ENCODE measurements around the gene SCYGR6. TPM values are rescaled to one million over a fixed set of nuclear protein-coding genes. Genes with fewer than 3 reads are reported as not detected.
"Not testable (repeated sequence)": the region's sequence is repeated elsewhere in the genome, so short reads cannot be mapped to it uniquely, and the experiment has no call there.

The SCYGR6 gene
- total RNA-seq, 2 donors from 2014 or later, result not detected

- H3K36me3 Mint-ChIP-seq (ENCODE audit: insufficient read depth in 2 of 2); H3K27me3 Mint-ChIP-seq (ENCODE audit: low read depth); DNase-seq; H3K4me1 Mint-ChIP-seq (ENCODE audit: low read depth); ATAC-seq (replicated peaks in 1 of 2); H3K9me3 Mint-ChIP-seq; H3K4me3 Mint-ChIP-seq; H3K27ac Mint-ChIP-seq: not testable (repeated sequence)
Observed at GRCh38 chr2:227740705-227741104, 16.1 kb upstream of the SCYGR6 start.

GRCh38 chr2:227739351-227739750 lies 14.8 kb upstream of the SCYGR6 start:
- Mint-ChIP-seq H3K9me3 (no peaks in the 10 kb centered on the region), H3K27ac (no peak overlapping the region), H3K27me3 (ENCODE audit: low read depth) (no peaks in the 10 kb centered on the region), H3K4me3 (no peak overlapping the region), H3K36me3 (ENCODE audit: insufficient read depth in 2 of 2) (no peaks in the 10 kb centered on the region), H3K4me1 (ENCODE audit: low read depth) (no peaks in the 10 kb centered on the region)
- DNase-seq, result no peak
- no peak for ATAC-seq (replicated peaks in 1 of 2)

- H3K27ac Mint-ChIP-seq, result no peak within 1 kb of the TSS
- DNase-seq, result no peak
- no peak for ATAC-seq (replicated peaks in 1 of 2)
- no peaks in the 10 kb centered on the region for H3K36me3 Mint-ChIP-seq (ENCODE audit: insufficient read depth in 2 of 2)
- no peak within 1 kb of the TSS for H3K4me3 Mint-ChIP-seq
- no peaks in the 10 kb centered on the region for H3K4me1 Mint-ChIP-seq (ENCODE audit: low read depth)
- no peaks in the 10 kb centered on the region for H3K9me3 Mint-ChIP-seq
- peaks cover 10% of the 10 kb centered on the region for H3K27me3 Mint-ChIP-seq (ENCODE audit: low read depth)
Observed at GRCh38 chr2:227728035-227728434, 3.5 kb upstream of the SCYGR6 start, which contains the start of gene SCYGR7. Gene SCYGR7, plus strand, starts transcription at chr2:227728335. Its CDS starts 0 bp downstream, at chr2:227728335.

DNA sequence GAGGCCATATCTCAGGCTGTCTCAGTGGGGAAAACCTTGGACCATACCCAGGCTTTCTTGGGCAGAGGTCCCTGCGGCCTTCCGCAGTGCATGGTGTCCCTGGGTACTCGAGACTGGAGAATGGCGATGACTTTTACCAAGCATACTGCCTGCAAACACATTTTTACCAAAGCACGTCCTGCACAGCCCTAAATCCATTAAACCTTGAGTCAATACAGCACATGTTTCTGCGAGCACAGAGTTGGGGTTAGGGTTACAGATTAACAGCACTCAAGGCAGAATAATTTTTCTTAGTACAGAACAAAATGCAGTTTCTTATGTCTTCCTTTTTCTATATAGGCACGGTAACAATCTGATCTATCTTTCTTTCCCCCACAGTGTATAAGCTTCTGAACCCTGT lies 1.7 kb downstream of the SCYGR6 start:
- ATAC-seq (replicated peaks in 1 of 2); DNase-seq; H3K4me3 Mint-ChIP-seq; H3K9me3 Mint-ChIP-seq; H3K4me1 Mint-ChIP-seq (ENCODE audit: low read depth); H3K36me3 Mint-ChIP-seq (ENCODE audit: insufficient read depth in 2 of 2); H3K27ac Mint-ChIP-seq; H3K27me3 Mint-ChIP-seq (ENCODE audit: low read depth): not testable (repeated sequence)

- no peaks in the 10 kb centered on the region for H3K9me3 Mint-ChIP-seq
- H3K27me3 Mint-ChIP-seq (ENCODE audit: low read depth), result peaks cover 14% of the 10 kb centered on the region
- H3K27ac Mint-ChIP-seq, result no peak overlapping the region
- no peak for ATAC-seq (replicated peaks in 1 of 2)
- peaks cover 4% of the 10 kb centered on the region for H3K4me1 Mint-ChIP-seq (ENCODE audit: low read depth)
- no peaks in the 10 kb centered on the region for H3K36me3 Mint-ChIP-seq (ENCODE audit: insufficient read depth in 2 of 2)
- no peak for DNase-seq
- H3K4me3 Mint-ChIP-seq, result no peak overlapping the region
Observed at GRCh38 chr2:227720680-227721079, 3.9 kb downstream of the SCYGR6 start.

- peaks cover 14% of the 10 kb centered on the region for H3K27me3 Mint-ChIP-seq (ENCODE audit: low read depth)
- H3K27ac Mint-ChIP-seq, result no peak overlapping the region
- H3K4me3 Mint-ChIP-seq, result no peak overlapping the region
- DNase-seq (no peak), ATAC-seq (replicated peaks in 1 of 2) (no peak)
- no peaks in the 10 kb centered on the region for H3K9me3 Mint-ChIP-seq
- no peaks in the 10 kb centered on the region for H3K36me3 Mint-ChIP-seq (ENCODE audit: insufficient read depth in 2 of 2)
- H3K4me1 Mint-ChIP-seq (ENCODE audit: low read depth), result peaks cover 4% of the 10 kb centered on the region
Observed at GRCh38 chr2:227719641-227720040, 4.9 kb downstream of the SCYGR6 start.

DNA sequence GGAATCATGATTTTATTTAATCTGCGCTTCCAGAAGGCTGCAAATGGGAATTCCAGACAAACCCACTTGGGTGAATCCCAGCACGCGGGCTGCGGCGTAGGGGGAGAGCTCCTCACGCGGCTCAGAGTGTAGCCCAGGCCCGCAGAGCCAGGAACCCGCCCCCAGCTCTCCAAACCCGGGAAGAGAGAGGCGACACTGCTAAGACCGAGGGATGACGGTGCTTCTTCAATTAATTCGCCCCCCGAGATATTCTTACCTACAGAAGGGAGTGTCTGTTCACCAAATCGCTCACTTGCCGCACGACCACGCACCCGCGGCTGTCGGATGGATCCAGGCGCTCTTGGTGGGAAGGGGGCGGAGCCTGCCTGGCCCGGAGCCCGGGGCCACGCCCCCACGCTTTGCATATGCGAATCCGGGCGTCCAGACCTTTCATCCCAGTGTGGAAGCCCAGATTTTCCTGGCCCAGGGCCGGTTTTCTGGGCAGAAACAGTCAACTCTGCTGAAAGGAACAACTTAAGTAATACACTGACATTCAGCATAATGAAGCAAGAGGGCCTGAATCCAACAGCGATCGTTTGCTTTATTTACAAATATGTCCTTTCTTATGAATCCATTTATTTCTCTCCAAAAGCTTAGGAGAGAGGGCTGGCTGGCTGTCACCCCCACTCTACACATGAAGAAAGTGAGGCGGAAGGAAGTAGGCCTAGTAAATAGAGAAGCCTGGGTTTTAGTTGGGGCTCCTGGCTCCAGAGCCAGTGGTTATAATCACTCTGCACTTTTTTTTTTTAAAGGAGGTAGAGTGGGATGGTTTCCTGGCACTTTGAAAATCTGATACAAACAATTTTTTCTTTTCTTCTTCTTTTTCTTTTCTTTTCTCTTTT lies 6.6 kb downstream of the SCYGR6 start, which contains the start of gene SLC19A3:
Gene SLC19A3 (minus strand): TSS at position 342 of the 881 bp plus-strand sequence. CDS start 15,710 bp downstream, outside the sequence.
- H3K9me3 Mint-ChIP-seq, result no peaks in the 10 kb centered on the region
- peaks cover 4% of the 10 kb centered on the region for H3K4me1 Mint-ChIP-seq (ENCODE audit: low read depth)
- peak within 1 kb of the TSS; percentile 29 to 55 for H3K4me3 Mint-ChIP-seq
- no peaks in the 10 kb centered on the region for H3K36me3 Mint-ChIP-seq (ENCODE audit: insufficient read depth in 2 of 2)
- ATAC-seq (replicated peaks in 1 of 2) (no peak), DNase-seq (peak in 1 of 2 donors; percentile 2)
- H3K27me3 Mint-ChIP-seq (ENCODE audit: low read depth), result peaks cover 14% of the 10 kb centered on the region
- H3K27ac Mint-ChIP-seq, result no peak within 1 kb of the TSS

DNA sequence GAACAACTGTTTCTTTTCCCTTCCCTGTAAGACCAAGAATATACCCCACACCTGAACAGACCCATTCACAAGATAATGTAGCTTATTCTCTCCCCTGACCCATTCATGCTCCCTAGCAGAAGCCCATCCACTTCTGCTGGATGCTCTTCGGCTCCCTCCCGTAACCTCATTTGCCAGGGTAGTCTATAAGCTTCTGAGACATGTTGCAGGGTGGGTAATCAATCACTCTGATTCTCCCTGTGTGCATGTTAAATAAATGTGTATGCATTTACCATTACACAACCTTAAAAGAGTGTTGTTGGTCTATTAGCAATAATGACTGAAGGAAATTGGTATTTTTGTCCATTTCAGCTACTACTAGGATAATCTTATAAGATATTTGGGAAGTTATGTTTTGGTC lies 8.1 kb downstream of the SCYGR6 start:
- peaks cover 4% of the 10 kb centered on the region for H3K4me1 Mint-ChIP-seq (ENCODE audit: low read depth)
- no peak overlapping the region for H3K27ac Mint-ChIP-seq
- DNase-seq, result no peak
- no peak for ATAC-seq (replicated peaks in 1 of 2)
- no peak overlapping the region for H3K4me3 Mint-ChIP-seq
- H3K36me3 Mint-ChIP-seq (ENCODE audit: insufficient read depth in 2 of 2), result no peaks in the 10 kb centered on the region
- H3K9me3 Mint-ChIP-seq, result no peaks in the 10 kb centered on the region
- H3K27me3 Mint-ChIP-seq (ENCODE audit: low read depth), result peaks cover 14% of the 10 kb centered on the region

DNA sequence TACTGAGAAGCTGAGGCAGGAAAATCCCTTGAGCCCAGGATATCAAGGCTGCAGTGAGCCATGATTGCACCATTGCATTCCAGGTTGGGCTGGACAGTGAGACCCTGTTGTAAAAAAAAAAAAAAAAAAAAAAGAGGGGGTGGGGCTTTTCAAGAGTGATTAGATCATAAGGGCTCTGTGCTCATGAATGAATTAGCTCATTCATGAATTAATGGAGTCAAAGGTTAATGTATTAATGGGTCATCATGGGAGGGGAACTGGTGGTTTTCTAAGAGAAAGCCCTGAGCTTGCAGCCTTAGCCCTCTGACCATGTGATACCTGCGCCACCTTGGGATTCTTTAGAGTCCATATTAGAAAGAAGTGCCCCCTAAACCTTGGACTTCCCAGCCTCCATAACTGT lies 11.3 kb downstream of the SCYGR6 start:
- Mint-ChIP-seq H3K4me3 (no peak overlapping the region), H3K27ac (no peak overlapping the region), H3K27me3 (ENCODE audit: low read depth) (peaks cover 8% of the 10 kb centered on the region), H3K4me1 (ENCODE audit: low read depth) (peaks cover 4% of the 10 kb centered on the region), H3K9me3 (no peaks in the 10 kb centered on the region), H3K36me3 (ENCODE audit: insufficient read depth in 2 of 2) (no peaks in the 10 kb centered on the region)
- DNase-seq (no peak), ATAC-seq (replicated peaks in 1 of 2) (no peak)

GRCh38 chr2:227710986-227711385 lies 13.6 kb downstream of the SCYGR6 start:
- no peaks in the 10 kb centered on the region for H3K4me1 Mint-ChIP-seq (ENCODE audit: low read depth)
- no peak overlapping the region for H3K4me3 Mint-ChIP-seq
- H3K27ac Mint-ChIP-seq, result no peak overlapping the region
- no peaks in the 10 kb centered on the region for H3K36me3 Mint-ChIP-seq (ENCODE audit: insufficient read depth in 2 of 2)
- ATAC-seq (replicated peaks in 1 of 2) (no peak), DNase-seq (no peak)
- H3K9me3 Mint-ChIP-seq, result no peaks in the 10 kb centered on the region
- H3K27me3 Mint-ChIP-seq (ENCODE audit: low read depth), result no peaks in the 10 kb centered on the region

DNA sequence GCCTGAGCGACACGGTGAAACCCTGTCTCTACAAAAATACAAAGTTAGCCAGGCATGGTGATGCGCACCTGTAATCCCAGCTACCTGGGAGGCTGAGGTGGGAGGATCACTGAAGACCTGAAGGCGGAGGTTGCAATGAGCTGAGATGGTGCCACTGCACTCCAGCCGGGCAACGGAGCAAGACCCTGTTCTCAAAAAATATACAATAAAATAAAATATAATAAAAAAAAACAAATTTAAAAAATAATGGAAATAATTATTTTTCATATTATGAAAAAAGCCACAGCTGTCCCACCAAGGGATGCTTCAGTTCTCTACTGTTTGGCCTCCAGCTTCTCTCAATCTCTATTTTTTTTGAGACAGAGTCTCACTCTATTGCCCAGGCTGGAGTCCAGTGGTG lies 17.2 kb downstream of the SCYGR6 start:
- Mint-ChIP-seq H3K27ac (no peak overlapping the region), H3K4me3 (no peak overlapping the region), H3K27me3 (ENCODE audit: low read depth) (no peaks in the 10 kb centered on the region), H3K4me1 (ENCODE audit: low read depth) (no peaks in the 10 kb centered on the region), H3K9me3 (no peaks in the 10 kb centered on the region), H3K36me3 (ENCODE audit: insufficient read depth in 2 of 2) (no peaks in the 10 kb centered on the region)
- ATAC-seq (replicated peaks in 1 of 2) (no peak), DNase-seq (no peak)

- DNase-seq (no peak), ATAC-seq (replicated peaks in 1 of 2) (no peak)
- no peaks in the 10 kb centered on the region for H3K9me3 Mint-ChIP-seq
- no peak overlapping the region for H3K27ac Mint-ChIP-seq
- no peaks in the 10 kb centered on the region for H3K27me3 Mint-ChIP-seq (ENCODE audit: low read depth)
- no peaks in the 10 kb centered on the region for H3K4me1 Mint-ChIP-seq (ENCODE audit: low read depth)
- H3K4me3 Mint-ChIP-seq, result no peak overlapping the region
- no peaks in the 10 kb centered on the region for H3K36me3 Mint-ChIP-seq (ENCODE audit: insufficient read depth in 2 of 2)
Observed at GRCh38 chr2:227706859-227707258, 17.7 kb downstream of the SCYGR6 start.

- Mint-ChIP-seq H3K9me3 (no peaks in the 10 kb centered on the region), H3K4me3 (no peak overlapping the region), H3K27me3 (ENCODE audit: low read depth) (no peaks in the 10 kb centered on the region), H3K27ac (no peak overlapping the region), H3K36me3 (ENCODE audit: insufficient read depth in 2 of 2) (no peaks in the 10 kb centered on the region), H3K4me1 (ENCODE audit: low read depth) (no peaks in the 10 kb centered on the region)
- ATAC-seq (replicated peaks in 1 of 2), result no peak
- DNase-seq, result no peak
Observed at GRCh38 chr2:227703961-227704360, 20.6 kb downstream of the SCYGR6 start.

DNA sequence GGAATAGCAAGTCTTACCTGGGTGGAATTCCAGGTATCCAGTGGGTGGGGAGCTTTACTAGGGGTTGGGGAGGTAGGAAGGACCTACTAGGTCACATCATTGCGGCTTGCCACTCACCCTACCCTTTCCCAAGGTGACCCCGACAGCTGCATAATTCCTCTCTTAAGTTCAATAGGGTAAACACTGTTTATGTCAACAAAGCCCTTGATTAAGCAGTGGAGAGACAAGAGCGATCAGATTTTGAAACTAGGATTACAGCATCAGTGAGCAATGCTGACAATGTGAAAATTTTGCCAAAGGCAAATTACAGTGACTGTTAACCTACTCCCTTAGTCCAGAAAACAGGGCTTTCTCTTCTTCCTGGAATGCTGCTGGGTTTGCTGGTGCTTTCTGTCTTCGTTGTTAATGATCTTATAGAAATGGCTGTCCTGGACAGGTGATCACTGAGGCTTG lies 21.3 kb downstream of the SCYGR6 start:
- Mint-ChIP-seq H3K4me1 (ENCODE audit: low read depth) (no peaks in the 10 kb centered on the region), H3K4me3 (no peak overlapping the region), H3K36me3 (ENCODE audit: insufficient read depth in 2 of 2) (no peaks in the 10 kb centered on the region), H3K27me3 (ENCODE audit: low read depth) (no peaks in the 10 kb centered on the region), H3K27ac (no peak overlapping the region), H3K9me3 (no peaks in the 10 kb centered on the region)
- no peak for DNase-seq
- ATAC-seq (replicated peaks in 1 of 2), result no peak

Data from activated T-cell treated with anti-CD3 and anti-CD28 coated beads, Interleukin-2, amount 50 U/mL, for 72 hours (primary cell).